ENCODE results near the gene GBX1. TPM values are rescaled to one million over a fixed set of nuclear protein-coding genes. Genes with fewer than 3 reads are reported as not detected.

GBX1 gene
- total RNA-seq, 1 experiment from 2014 or later, result not detected

GRCh38 chr7:151191544-151191943, 24.1 kb upstream of the GBX1 start:
- TF ChIP-seq GABPB1 (CRISPR knock-in tag; IDR thresholded peaks at IDR 0.05) (no peak), IRF2 (CRISPR knock-in tag; IDR thresholded peaks at IDR 0.05; ENCODE audit: borderline replicate concordance, low read depth) (no peak), HMGXB4 (CRISPR knock-in tag; IDR thresholded peaks at IDR 0.05) (no peak), ZNF232 (CRISPR knock-in tag; IDR thresholded peaks at IDR 0.05) (no peak), TEAD1 (CRISPR knock-in tag; IDR thresholded peaks at IDR 0.05) (no peak)
- DNase-seq (ENCODE audit: low spot score), result no peak
- Mint-ChIP-seq H3K27ac (no peak overlapping the region), H3K36me3 (no peaks in the 10 kb centered on the region), H3K27me3 (ENCODE audit: low read depth) (peaks cover 4% of the 10 kb centered on the region), H3K4me3 (no peak overlapping the region), H3K4me1 (peaks cover 5% of the 10 kb centered on the region; the same call in 1 of the 2 replicates), H3K9me3 (no peaks in the 10 kb centered on the region)
- POLR2A ChIA-PET, result no interaction called here
- CTCF ChIA-PET, result interaction anchor here (1.3 to 2.9 kb wide), 3 partner anchors 20 to 68 kb away, joined by 4 to 11 read pairs (median 4); no protein-coding TSS in a partner anchor
- ATAC-seq, result no peak; the same call in 1 of the 2 replicates

- no peaks in the 10 kb centered on the region for H3K9me3 Mint-ChIP-seq
- no peak overlapping the region for H3K27ac Mint-ChIP-seq
- H3K36me3 Mint-ChIP-seq, result no peaks in the 10 kb centered on the region
- no peak for TF ChIP-seq ERG (CRISPR knock-in tag; IDR thresholded peaks at IDR 0.05)
- no peak for TF ChIP-seq ZNF671 (CRISPR knock-in tag; IDR thresholded peaks at IDR 0.05)
- TF ChIP-seq CDX4 (CRISPR knock-in tag; IDR thresholded peaks at IDR 0.05; ENCODE audit: borderline replicate concordance), result no peak
- no peak for TF ChIP-seq ZNF512 (CRISPR knock-in tag; IDR thresholded peaks at IDR 0.05; ENCODE audit: borderline replicate concordance)
- TF ChIP-seq E2F5 (CRISPR knock-in tag; IDR thresholded peaks at IDR 0.05), result no peak
- TF ChIP-seq ATF2 (CRISPR knock-in tag; IDR thresholded peaks at IDR 0.05; ENCODE audit: borderline replicate concordance, low read depth), result no peak
- TF ChIP-seq FOXK1 (CRISPR knock-in tag; IDR thresholded peaks at IDR 0.05), result no peak
- TF ChIP-seq ZNF281 (CRISPR knock-in tag; IDR thresholded peaks at IDR 0.05), result no peak
- TF ChIP-seq KAT7 (CRISPR knock-in tag; IDR thresholded peaks at IDR 0.05; ENCODE audit: borderline replicate concordance), result no peak
- no peak for TF ChIP-seq ZNF396 (CRISPR knock-in tag; IDR thresholded peaks at IDR 0.05; ENCODE audit: borderline replicate concordance)
- no peak for TF ChIP-seq ZNF138 (CRISPR knock-in tag; conservative IDR thresholded peaks at IDR 0.05)
- no peak for TF ChIP-seq ZNF263 (CRISPR knock-in tag; IDR thresholded peaks at IDR 0.05; ENCODE audit: low read depth)
- no peak for TF ChIP-seq CTCF (IDR thresholded peaks at IDR 0.05)
- no peak for TF ChIP-seq TEAD1 (CRISPR knock-in tag; IDR thresholded peaks at IDR 0.05)
- TF ChIP-seq GTF2I (CRISPR knock-in tag; conservative IDR thresholded peaks at IDR 0.05), result no peak
- TF ChIP-seq PREB (CRISPR knock-in tag; IDR thresholded peaks at IDR 0.05; ENCODE audit: borderline replicate concordance), result no peak
Observed at GRCh38 chr7:151189038-151189437, 21.5 kb upstream of the GBX1 start.

More at GRCh38 chr7:151189038-151189437, 21.5 kb upstream of the GBX1 start:
- ATAC-seq, result no peak
- CTCF ChIA-PET, result no interaction called here
- Mint-ChIP-seq H3K27me3 (ENCODE audit: low read depth) (no peaks in the 10 kb centered on the region; the same call in 1 of the 2 replicates), H3K4me3 (no peak overlapping the region), H3K4me1 (no peaks in the 10 kb centered on the region)
- POLR2A ChIA-PET, result no interaction called here
- DNase-seq (ENCODE audit: low spot score), result no peak
